GM12878 (cell line): Measurements from ENCODE around the gene TMEM72. TPM values are rescaled to one million over a fixed set of nuclear protein-coding genes. Genes with fewer than 3 reads are reported as not detected.

ENCODE experiments used
- BCL11A ChIP-seq: IDR thresholded peaks from 2 replicates; pipeline ENCODE4 v1.6.1; 2011; ENCODE audit warnings: low read depth, low read length
- CHD1 ChIP-seq: IDR thresholded peaks from 2 replicates; pipeline ENCODE4 v1.6.1; 2012; ENCODE audit warnings: low read depth, low read length, improper control_type of control experiment
- ELK1 ChIP-seq: IDR thresholded peaks from 2 replicates; pipeline ENCODE4 v1.6.1; 2012; ENCODE audit warnings: low read depth, low read length, improper control_type of control experiment
- KAT2A ChIP-seq: conservative IDR thresholded peaks from 2 replicates; pipeline ENCODE4 v1.6.1; 2011; ENCODE audit warnings: low read depth, low read length; ENCODE audit not compliant: control insufficient read depth
- KLF5 ChIP-seq: fragments of 450-650 bp; IDR thresholded peaks from 2 replicates; pipeline ENCODE4 v1.6.1; 2014; ENCODE audit warnings: mild to moderate bottlenecking; ENCODE audit not compliant: partially characterized antibody
- MEF2A ChIP-seq: IDR thresholded peaks from 2 replicates; pipeline ENCODE4 v1.6.1; 2011; ENCODE audit warnings: low read depth, mild to moderate bottlenecking, low read length, moderate library complexity; ENCODE audit not compliant: insufficient read depth
- PKNOX1 ChIP-seq: fragments of 450-650 bp; IDR thresholded peaks from 2 replicates; pipeline ENCODE4 v1.6.1; 2016; ENCODE audit warnings: mild to moderate bottlenecking
- PML ChIP-seq: IDR thresholded peaks from 2 replicates; pipeline ENCODE4 v1.6.1; 2012; ENCODE audit warnings: low read length, inconsistent platforms
- POU2F2 ChIP-seq: IDR thresholded peaks from 3 replicates; pipeline ENCODE4 v1.6.1; 2011; ENCODE audit warnings: low read depth, mild to moderate bottlenecking, low read length, borderline replicate concordance
- RUNX3 ChIP-seq: IDR thresholded peaks from 2 replicates; pipeline ENCODE4 v1.6.1; 2012; ENCODE audit warnings: low read length, inconsistent platforms
- SREBF1 ChIP-seq: IDR thresholded peaks from 2 replicates; pipeline ENCODE4 v1.6.1; 2012; ENCODE audit warnings: mild to moderate bottlenecking, low read length
- TCF3 ChIP-seq: IDR thresholded peaks from 2 replicates; pipeline ENCODE4 v1.6.1; 2012; ENCODE audit warnings: low read depth, mild to moderate bottlenecking, low read length, borderline replicate concordance; ENCODE audit not compliant: insufficient read depth
- ZNF274 ChIP-seq: IDR thresholded peaks from one replicate; pipeline ENCODE4 v1.8.0; 2011; ENCODE audit not compliant: insufficient read length, insufficient read depth
- ZNF687 ChIP-seq: fragments of 450-650 bp; IDR thresholded peaks from 2 replicates; pipeline ENCODE4 v1.6.1; 2017; ENCODE audit warnings: mild to moderate bottlenecking, moderate library complexity
- polyA plus RNA-seq, 11 experiments: library from polyadenylated mRNA; depleted of rRNA in 4 of 11; unstranded in 6 of 11; stranded (reverse) in 5 of 11; fragments of >200 nt; fragmentation: Nextera tagmentation in 4 of 11; fragmentation: Illumina TruSeq in 1 of 11; extraction: Ambion mirVana in 4 of 11; extraction: Trizol in 1 of 11; gene quantifications; 1 replicate in 1 of 11; 2 replicates in 10 of 11; pipeline versions ENCODE4 v1.2.1 to v1.2.3, GENCODE V29; 2011 to 2016; ENCODE audit warnings: inconsistent platforms in 2 of 11, missing spikeins in 2 of 11, low read depth in 1 of 11
- total RNA-seq, 4 experiments: library from RNA; depleted of rRNA in 3 of 4; stranded (reverse); fragments of >200 nt in 3 of 4; fragmentation: Illumina TruSeq in 1 of 4; extraction: Trizol in 1 of 4; gene quantifications; 2 replicates each; pipeline versions ENCODE4 v1.2.1 to v1.2.3, GENCODE V29; 2013 to 2021

The TMEM72 gene
- total and polyA plus RNA-seq, 10 of the 15 experiments (the other 5 are each of a cell fraction or from before 2014, with no cell fraction given): 0.12 TPM; not detected in 9

- no peak for TF ChIP-seq PKNOX1
- TF ChIP-seq POU2F2: no peak
- TF ChIP-seq TCF3: no peak
- TF ChIP-seq ZNF687: peak; percentile 28; the same call in 1 of the 2 replicates
- TF ChIP-seq MEF2A: no peak
- TF ChIP-seq KAT2A: no peak
- TF ChIP-seq ELK1: no peak
- TF ChIP-seq ZNF274: no peak
- no peak for TF ChIP-seq PML
- no peak for TF ChIP-seq BCL11A
- no peak for TF ChIP-seq CHD1
- no peak for TF ChIP-seq KLF5
- peak; percentile 33; the same call in 1 of the 2 replicates for TF ChIP-seq RUNX3
- no peak for TF ChIP-seq SREBF1
Measured at GRCh38 chr10:44950326-44951225, 39.4 kb downstream of the TMEM72 start (continued).
